ENCODE data around the gene PTPRN2. TPM values are rescaled to one million over a fixed set of nuclear protein-coding genes. Genes with fewer than 3 reads are reported as not detected.

Gene PTPRN2
- total and polyA plus RNA-seq, 2 of the 13 experiments (the other 11 are each of a cell fraction or from before 2014, with no cell fraction given): 2.5 to 24.2 TPM

DNA sequence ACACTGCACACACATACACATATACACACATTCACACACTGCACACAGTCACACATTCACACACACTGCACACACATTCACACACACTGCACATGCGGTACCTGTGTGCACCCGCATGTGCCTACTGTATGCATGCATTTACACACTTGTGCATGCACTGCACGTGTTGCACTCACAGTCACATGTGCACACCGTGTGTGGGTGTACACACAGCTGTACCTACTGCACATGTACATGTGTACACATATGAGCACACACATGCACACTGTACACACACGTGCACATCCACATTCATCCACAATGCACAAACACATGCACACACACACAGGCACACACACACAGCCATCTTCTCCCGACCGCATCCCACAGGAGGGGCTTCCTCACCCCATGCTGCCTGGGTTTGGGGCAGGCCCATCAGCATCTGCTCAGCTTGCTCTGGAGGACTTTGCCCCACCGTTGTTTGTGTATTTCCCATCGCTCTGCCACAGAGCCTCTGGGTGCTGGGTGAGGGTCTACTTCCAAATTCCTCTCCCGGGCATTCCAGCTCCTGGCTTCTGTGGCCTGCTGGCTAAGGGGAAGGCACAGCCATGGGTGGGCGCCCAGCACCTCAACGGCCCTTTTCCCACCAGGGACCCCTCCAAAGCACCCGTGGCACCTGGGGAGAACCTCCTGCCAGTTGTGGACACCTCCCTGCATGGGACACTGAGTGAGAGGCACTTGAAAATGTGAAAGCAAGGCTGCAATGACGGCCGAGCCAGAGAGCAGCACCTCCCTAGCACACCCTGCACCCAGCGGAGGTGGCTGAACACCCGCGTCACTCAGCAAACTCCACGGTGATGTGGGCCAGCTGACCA, 324.3 kb downstream of the PTPRN2 start (continued):
- TF ChIP-seq TEAD3 (CRISPR knock-in tag; optimal IDR thresholded peaks at IDR 0.05; ENCODE audit: borderline replicate concordance) (no peak), ZNF12 (CRISPR knock-in tag; IDR thresholded peaks at IDR 0.05) (no peak), HCFC1 (IDR thresholded peaks at IDR 0.05; ENCODE audit: low read depth, low read length) (no peak), RNF2 (conservative IDR thresholded peaks at IDR 0.05; ENCODE audit: low read depth) (no peak), MATR3 (CRISPR knock-in tag; IDR thresholded peaks at IDR 0.05) (no peak), GFI1 (CRISPR knock-in tag; IDR thresholded peaks at IDR 0.05; ENCODE audit: borderline replicate concordance) (no peak), PPARG (CRISPR knock-in tag; conservative IDR thresholded peaks at IDR 0.05) (no peak), ZNF737 (CRISPR knock-in tag; IDR thresholded peaks at IDR 0.05; ENCODE audit: borderline replicate concordance) (no peak), ETV6 (CRISPR knock-in tag; conservative IDR thresholded peaks at IDR 0.05) (no peak), ZNF788 (CRISPR knock-in tag; IDR thresholded peaks at IDR 0.05; ENCODE audit: borderline replicate concordance) (0 out of 2 replicates have a peak, but pooled peaks have one; percentile 29), ZNF33B (CRISPR knock-in tag; IDR thresholded peaks at IDR 0.05) (no peak), MIER2 (CRISPR knock-in tag; IDR thresholded peaks at IDR 0.05) (no peak), HNRNPL (IDR thresholded peaks at IDR 0.05; ENCODE audit: low read depth, low read length) (peak; percentile 90), ZNF773 (CRISPR knock-in tag; IDR thresholded peaks at IDR 0.05; ENCODE audit: borderline replicate concordance) (no peak), ZNF619 (CRISPR knock-in tag; IDR thresholded peaks at IDR 0.05) (no peak), REPIN1 (CRISPR knock-in tag; IDR thresholded peaks at IDR 0.05; ENCODE audit: borderline replicate concordance, low read depth) (no peak; the same call in 1 of the 2 replicates), ZSCAN9 (CRISPR knock-in tag; IDR thresholded peaks at IDR 0.05; ENCODE audit: borderline replicate concordance) (no peak), CHD2 (IDR thresholded peaks at IDR 0.05; ENCODE audit: low read depth, low read length) (no peak), SKI (IDR thresholded peaks at IDR 0.05; ENCODE audit: partially characterized antibody) (no peak)
- TF ChIP-seq, protein P1, sequence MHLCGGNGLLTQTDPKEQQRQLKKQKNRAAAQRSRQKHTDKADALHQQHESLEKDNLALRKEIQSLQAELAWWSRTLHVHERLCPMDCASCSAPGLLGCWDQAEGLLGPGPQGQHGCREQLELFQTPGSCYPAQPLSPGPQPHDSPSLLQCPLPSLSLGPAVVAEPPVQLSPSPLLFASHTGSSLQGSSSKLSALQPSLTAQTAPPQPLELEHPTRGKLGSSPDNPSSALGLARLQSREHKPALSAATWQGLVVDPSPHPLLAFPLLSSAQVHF (CRISPR knock-in tag; IDR thresholded peaks at IDR 0.05): 0 out of 2 replicates have a peak, but pooled peaks have one; percentile 52
- TF ChIP-seq, protein P2, sequence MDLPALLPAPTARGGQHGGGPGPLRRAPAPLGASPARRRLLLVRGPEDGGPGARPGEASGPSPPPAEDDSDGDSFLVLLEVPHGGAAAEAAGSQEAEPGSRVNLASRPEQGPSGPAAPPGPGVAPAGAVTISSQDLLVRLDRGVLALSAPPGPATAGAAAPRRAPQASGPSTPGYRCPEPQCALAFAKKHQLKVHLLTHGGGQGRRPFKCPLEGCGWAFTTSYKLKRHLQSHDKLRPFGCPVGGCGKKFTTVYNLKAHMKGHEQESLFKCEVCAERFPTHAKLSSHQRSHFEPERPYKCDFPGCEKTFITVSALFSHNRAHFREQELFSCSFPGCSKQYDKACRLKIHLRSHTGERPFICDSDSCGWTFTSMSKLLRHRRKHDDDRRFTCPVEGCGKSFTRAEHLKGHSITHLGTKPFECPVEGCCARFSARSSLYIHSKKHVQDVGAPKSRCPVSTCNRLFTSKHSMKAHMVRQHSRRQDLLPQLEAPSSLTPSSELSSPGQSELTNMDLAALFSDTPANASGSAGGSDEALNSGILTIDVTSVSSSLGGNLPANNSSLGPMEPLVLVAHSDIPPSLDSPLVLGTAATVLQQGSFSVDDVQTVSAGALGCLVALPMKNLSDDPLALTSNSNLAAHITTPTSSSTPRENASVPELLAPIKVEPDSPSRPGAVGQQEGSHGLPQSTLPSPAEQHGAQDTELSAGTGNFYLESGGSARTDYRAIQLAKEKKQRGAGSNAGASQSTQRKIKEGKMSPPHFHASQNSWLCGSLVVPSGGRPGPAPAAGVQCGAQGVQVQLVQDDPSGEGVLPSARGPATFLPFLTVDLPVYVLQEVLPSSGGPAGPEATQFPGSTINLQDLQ (CRISPR knock-in tag; IDR thresholded peaks at IDR 0.05): no peak
- TF ChIP-seq, protein P3, sequence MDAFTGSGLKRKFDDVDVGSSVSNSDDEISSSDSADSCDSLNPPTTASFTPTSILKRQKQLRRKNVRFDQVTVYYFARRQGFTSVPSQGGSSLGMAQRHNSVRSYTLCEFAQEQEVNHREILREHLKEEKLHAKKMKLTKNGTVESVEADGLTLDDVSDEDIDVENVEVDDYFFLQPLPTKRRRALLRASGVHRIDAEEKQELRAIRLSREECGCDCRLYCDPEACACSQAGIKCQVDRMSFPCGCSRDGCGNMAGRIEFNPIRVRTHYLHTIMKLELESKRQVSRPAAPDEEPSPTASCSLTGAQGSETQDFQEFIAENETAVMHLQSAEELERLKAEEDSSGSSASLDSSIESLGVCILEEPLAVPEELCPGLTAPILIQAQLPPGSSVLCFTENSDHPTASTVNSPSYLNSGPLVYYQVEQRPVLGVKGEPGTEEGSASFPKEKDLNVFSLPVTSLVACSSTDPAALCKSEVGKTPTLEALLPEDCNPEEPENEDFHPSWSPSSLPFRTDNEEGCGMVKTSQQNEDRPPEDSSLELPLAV (CRISPR knock-in tag; conservative IDR thresholded peaks at IDR 0.05; ENCODE audit: low read depth): no peak
- TF ChIP-seq, protein P4, sequence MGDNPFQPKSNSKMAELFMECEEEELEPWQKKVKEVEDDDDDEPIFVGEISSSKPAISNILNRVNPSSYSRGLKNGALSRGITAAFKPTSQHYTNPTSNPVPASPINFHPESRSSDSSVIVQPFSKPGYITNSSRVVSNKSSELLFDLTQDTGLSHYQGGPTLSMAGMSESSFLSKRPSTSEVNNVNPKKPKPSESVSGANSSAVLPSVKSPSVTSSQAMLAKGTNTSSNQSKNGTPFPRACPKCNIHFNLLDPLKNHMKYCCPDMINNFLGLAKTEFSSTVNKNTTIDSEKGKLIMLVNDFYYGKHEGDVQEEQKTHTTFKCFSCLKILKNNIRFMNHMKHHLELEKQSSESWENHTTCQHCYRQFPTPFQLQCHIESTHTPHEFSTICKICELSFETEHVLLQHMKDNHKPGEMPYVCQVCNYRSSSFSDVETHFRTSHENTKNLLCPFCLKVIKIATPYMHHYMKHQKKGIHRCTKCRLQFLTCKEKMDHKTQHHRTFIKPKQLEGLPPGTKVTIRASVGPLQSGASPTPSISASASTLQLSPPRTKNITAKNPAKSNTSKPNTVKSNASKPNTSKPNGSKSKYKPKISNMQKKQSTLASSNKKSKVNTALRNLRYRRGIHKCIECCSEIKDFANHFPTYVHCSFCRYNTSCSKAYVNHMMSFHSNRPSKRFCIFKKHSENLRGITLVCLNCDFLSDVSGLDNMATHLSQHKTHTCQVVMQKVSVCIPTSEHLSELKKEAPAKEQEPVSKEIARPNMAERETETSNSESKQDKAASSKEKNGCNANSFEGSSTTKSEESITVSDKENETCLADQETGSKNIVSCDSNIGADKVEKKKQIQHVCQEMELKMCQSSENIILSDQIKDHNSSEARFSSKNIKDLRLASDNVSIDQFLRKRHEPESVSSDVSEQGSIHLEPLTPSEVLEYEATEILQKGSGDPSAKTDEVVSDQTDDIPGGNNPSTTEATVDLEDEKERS (CRISPR knock-in tag; IDR thresholded peaks at IDR 0.05): no peak
